GM18867 (cell line): ENCODE results near the gene USP12.

Experiments
- ATAC-seq: cut with Tn5 transposase; IDR thresholded peaks from one replicate; pipeline ENCODE4 v1.9.1; 2021; ENCODE audit warnings: mild to moderate bottlenecking, moderate library complexity; ENCODE audit not compliant: unreplicated experiment

USP12 gene

GRCh38 chr13:27040826-27041108 lies 130.8 kb downstream of the USP12 start:
- ATAC-seq: no peak

- ATAC-seq: no peak
These were observed 132.4 kb downstream of the USP12 start for GRCh38 chr13:27039171-27039701.

GRCh38 chr13:27038323-27038722 lies 133.3 kb downstream of the USP12 start:
- no peak for ATAC-seq

- ATAC-seq: no peak
These were observed 134.0 kb downstream of the USP12 start for GRCh38 chr13:27037571-27037970.

GRCh38 chr13:27037171-27037570 lies 134.4 kb downstream of the USP12 start:
- no peak for ATAC-seq

- ATAC-seq: no peak
These were observed 135.2 kb downstream of the USP12 start for GRCh38 chr13:27036236-27036981.

GRCh38 chr13:27035892-27036235 lies 135.7 kb downstream of the USP12 start:
- no peak for ATAC-seq

GRCh38 chr13:27034678-27035111 lies 136.9 kb downstream of the USP12 start:
- ATAC-seq: no peak

- ATAC-seq: no peak
These were observed 142.7 kb downstream of the USP12 start for GRCh38 chr13:27028683-27029480.

GRCh38 chr13:27027086-27027667 lies 144.4 kb downstream of the USP12 start:
- ATAC-seq: no peak

- no peak for ATAC-seq
These were observed 145.2 kb downstream of the USP12 start for GRCh38 chr13:27026396-27026795.

- no peak for ATAC-seq
These were observed 146.7 kb downstream of the USP12 start for GRCh38 chr13:27024776-27025492.

- ATAC-seq: no peak
These were observed 147.5 kb downstream of the USP12 start for GRCh38 chr13:27024074-27024461.

- ATAC-seq: no peak
These were observed 148.1 kb downstream of the USP12 start for GRCh38 chr13:27023385-27024073.

- ATAC-seq: peak; percentile 66
These were observed 148.9 kb downstream of the USP12 start for GRCh38 chr13:27022571-27023311.

GRCh38 chr13:27020415-27020814 lies 151.2 kb downstream of the USP12 start:
- ATAC-seq: no peak

- no peak for ATAC-seq
These were observed 152.7 kb downstream of the USP12 start for GRCh38 chr13:27018882-27019281.

- ATAC-seq: no peak
These were observed 153.2 kb downstream of the USP12 start for GRCh38 chr13:27018344-27018861.

GRCh38 chr13:27016875-27017274 lies 154.7 kb downstream of the USP12 start:
- ATAC-seq: no peak
